OCI-M2 (cell line): Measurements from ENCODE around the gene BAIAP2L2.
A peak's percentile ranks its signal among the peaks of the same experiment; 100 is the strongest.

Experiments
- DNase-seq: peaks from one replicate; lab custom pipeline; 2025; ENCODE audit not compliant: unreplicated experiment; lab: John Stamatoyannopoulos, UW

The BAIAP2L2 gene

GRCh38 chr22:38070250-38070921, 40.1 kb downstream of the BAIAP2L2 start:
- DNase-seq = no peak

- no peak for DNase-seq
Observed at GRCh38 chr22:38069372-38070249, 40.9 kb downstream of the BAIAP2L2 start.

GRCh38 chr22:38068641-38069371, 41.7 kb downstream of the BAIAP2L2 start:
- no peak for DNase-seq

GRCh38 chr22:38067761-38068360, 42.6 kb downstream of the BAIAP2L2 start:
- no peak for DNase-seq

- DNase-seq = no peak
Observed at GRCh38 chr22:38067028-38067415, 43.5 kb downstream of the BAIAP2L2 start.

GRCh38 chr22:38066381-38067027, 44.0 kb downstream of the BAIAP2L2 start:
- DNase-seq = no peak

- no peak for DNase-seq
Observed at GRCh38 chr22:38065539-38065938, 44.9 kb downstream of the BAIAP2L2 start.

GRCh38 chr22:38062791-38063190, 47.7 kb downstream of the BAIAP2L2 start:
- no peak for DNase-seq

- DNase-seq = no peak
Observed at GRCh38 chr22:38056969-38057891, 53.3 kb downstream of the BAIAP2L2 start, which contains the start of gene PICK1. TSS of gene PICK1 (plus strand) at chr22:38057404. CDS start at chr22:38057810, 406 bp downstream.

GRCh38 chr22:38051900-38052862, 58.3 kb downstream of the BAIAP2L2 start:
- peak; percentile 36 for DNase-seq

GRCh38 chr22:38051261-38051660, 59.2 kb downstream of the BAIAP2L2 start:
- no peak for DNase-seq

GRCh38 chr22:38050720-38051119, 59.8 kb downstream of the BAIAP2L2 start:
- no peak for DNase-seq

GRCh38 chr22:38049812-38050619, 60.5 kb downstream of the BAIAP2L2 start:
- DNase-seq = no peak

- no peak for DNase-seq
Observed at GRCh38 chr22:38046070-38046748, 64.3 kb downstream of the BAIAP2L2 start.

GRCh38 chr22:38043151-38044039, 67.1 kb downstream of the BAIAP2L2 start:
- DNase-seq = no peak

GRCh38 chr22:38042488-38042790, 68.0 kb downstream of the BAIAP2L2 start:
- no peak for DNase-seq
